C4-2B (cell line): Measurements from ENCODE around the gene GAL.

ENCODE experiments used
- H3K27ac ChIP-seq: fragments of 450-650 bp; 2 replicates; pipeline ENCODE4 v1.5.1; 2017
- ZFX ChIP-seq: fragments of 450-650 bp; IDR thresholded peaks from 2 replicates; pipeline ENCODE4 v1.6.1; 2017
- TF ChIP-seq, protein P1 (sequence below): fragments of 450-650 bp; conservative IDR thresholded peaks from 2 replicates; pipeline ENCODE4 v1.5.1; 2017; ENCODE audit warnings: mild to moderate bottlenecking

The GAL gene

DNA sequence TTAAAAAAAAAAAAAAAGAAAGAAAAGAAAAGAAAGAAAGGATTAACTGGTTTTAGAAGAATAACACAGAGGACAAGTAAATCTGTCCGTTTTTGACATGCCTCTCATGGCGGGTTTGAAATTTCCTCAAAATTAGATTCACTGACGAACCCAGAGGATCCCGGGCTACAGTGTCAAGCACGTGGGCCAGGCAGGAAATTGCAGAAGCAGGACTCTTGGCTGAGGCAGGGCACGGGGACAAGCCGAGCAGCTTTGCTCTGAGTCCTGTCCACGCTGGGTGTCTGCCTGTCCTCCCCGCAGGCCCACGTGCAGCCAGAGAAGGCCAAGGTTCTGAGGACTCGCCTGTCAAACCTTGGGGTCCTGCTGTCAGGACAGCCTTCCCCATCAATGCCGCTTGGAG is 24.7 kb downstream of the GAL start:
- TF ChIP-seq ZFX, result no peak
- no peak overlapping the region for H3K27ac ChIP-seq

DNA sequence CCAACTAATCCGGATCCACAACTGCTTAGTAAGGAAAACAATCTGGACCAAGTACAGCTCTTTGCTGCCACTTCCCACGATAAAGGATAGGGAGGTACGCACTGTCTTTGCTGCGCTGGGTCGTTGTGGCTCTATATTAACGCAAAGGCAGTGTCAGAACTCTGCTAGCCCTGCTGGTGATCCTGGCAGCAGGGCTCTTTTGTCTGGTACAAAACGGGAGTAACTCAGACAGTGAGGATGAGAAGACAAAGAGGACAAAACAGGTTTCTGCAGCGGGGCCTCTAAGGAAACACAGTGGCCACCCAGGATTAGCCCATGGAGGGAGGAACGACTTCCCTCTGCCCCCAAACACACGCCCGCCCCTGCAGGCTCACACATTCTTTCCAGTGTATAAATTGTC is 26.1 kb downstream of the GAL start:
- TF ChIP-seq ZFX, result no peak
- TF ChIP-seq, protein P1, sequence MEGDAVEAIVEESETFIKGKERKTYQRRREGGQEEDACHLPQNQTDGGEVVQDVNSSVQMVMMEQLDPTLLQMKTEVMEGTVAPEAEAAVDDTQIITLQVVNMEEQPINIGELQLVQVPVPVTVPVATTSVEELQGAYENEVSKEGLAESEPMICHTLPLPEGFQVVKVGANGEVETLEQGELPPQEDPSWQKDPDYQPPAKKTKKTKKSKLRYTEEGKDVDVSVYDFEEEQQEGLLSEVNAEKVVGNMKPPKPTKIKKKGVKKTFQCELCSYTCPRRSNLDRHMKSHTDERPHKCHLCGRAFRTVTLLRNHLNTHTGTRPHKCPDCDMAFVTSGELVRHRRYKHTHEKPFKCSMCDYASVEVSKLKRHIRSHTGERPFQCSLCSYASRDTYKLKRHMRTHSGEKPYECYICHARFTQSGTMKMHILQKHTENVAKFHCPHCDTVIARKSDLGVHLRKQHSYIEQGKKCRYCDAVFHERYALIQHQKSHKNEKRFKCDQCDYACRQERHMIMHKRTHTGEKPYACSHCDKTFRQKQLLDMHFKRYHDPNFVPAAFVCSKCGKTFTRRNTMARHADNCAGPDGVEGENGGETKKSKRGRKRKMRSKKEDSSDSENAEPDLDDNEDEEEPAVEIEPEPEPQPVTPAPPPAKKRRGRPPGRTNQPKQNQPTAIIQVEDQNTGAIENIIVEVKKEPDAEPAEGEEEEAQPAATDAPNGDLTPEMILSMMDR, result no peak
- no peak overlapping the region for H3K27ac ChIP-seq

DNA sequence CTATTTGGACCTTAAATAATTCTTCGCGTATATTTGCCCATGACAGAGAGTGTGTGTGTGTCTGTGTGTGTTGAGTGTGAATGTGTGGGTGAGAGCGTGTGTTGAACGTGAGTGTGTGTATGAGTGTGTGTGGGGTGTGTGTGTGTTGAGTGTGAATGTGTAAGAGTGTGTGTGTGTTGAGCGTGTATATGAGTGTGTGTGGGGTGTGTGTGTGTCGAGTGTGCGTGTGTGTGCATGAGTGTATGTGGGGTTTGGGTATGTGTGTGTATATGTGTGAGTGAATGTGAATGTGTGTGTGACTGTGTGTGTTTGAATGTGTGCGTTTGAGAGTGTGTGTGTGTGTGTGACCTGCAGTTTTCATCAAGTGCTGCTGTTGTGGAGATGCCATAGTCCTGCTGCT is 26.8 kb downstream of the GAL start:
- no peak for TF ChIP-seq ZFX
- TF ChIP-seq, protein P1, result no peak
- no peak overlapping the region for H3K27ac ChIP-seq

DNA sequence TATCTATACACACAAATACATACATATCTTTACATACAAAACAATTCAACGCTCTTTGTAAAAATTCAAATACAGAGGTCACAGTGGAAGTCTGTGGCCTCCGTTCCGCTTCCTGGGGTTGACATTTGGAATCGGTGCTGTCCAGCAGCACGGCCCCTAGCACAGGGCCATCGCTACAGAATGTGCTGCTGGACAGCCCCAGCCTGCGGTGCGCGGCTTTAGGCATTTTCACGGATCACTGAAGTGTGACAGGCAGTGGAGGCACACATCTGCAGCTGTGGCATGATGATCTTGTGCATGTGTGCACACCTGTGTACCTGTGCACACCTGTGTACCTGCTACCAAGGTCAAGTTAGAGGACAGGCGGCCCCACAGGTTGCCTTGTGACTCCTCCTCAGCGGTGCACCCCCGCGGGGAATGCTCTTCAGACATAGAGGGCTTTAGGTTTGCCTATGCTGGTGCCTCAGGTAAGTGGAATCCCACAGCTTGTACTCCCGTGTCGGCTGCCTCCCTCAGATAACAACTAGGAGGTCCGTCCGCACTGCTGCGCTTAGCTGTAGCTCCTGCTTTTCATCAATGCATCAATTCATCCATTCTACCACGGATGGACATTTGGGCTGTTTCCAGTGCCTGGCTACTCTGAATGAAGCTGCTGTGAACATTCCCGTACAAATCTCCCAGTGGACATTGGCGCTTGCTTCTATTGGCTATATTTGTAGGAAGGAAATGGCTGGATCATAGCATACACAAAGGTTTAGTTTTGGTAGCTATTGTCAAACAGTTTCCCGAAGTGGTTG is 29.9 kb downstream of the GAL start:
- no peak overlapping the region for H3K27ac ChIP-seq
- TF ChIP-seq, protein P1, result no peak
- TF ChIP-seq ZFX, result no peak

DNA sequence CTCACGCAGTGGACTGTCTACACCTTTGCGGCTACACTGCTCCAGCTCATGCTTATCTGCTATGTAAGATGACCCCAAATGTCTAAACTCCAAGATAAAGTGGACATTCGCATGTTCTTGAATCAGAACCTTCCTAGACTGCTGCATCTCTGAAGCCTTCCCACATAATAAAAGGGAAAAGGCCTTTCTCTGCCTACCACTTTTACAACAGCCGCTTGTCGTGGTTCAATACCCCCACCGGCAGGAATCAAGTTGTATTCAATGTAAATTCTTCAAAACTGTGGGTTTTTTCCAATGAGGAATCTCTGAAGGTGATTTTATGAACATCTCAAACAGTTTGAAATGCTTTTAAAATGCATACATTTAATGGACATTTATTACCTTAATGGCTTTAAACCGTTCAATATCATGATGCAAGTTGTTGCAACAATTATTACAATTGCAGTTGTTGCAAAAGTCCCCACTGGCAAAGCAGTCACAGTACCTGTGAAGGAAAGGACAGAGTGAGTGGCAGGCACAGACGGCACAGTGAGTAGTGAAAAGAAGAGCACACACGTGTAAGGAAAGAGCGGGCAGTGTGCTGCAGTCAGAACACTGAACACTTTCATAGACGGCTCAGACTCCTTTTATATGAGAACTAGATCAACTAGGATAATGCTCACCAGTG is 31.2 kb downstream of the GAL start:
- TF ChIP-seq, protein P1, result no peak
- no peak for TF ChIP-seq ZFX

DNA sequence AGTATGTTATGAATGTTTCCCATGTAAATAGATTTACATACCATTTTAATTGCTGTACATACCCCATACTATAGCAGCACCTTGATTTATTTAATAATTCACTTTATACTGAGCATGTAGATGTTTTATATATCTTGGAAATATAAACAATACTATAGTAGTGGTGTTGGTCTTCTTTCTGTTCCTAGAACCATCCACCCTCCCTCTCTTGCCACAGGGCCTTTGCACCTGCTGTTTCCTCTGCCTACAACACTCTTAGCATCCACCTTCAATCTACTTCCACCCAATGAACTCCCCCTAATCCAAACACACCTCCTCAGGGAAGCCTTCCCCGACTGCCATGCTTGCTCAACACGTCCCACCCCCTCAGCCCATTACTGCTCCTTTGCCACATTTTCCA is 36.7 kb downstream of the GAL start:
- no peak overlapping the region for H3K27ac ChIP-seq
- TF ChIP-seq ZFX, result no peak
- TF ChIP-seq, protein P1, result no peak

More for the DNA sequence above, 31.2 kb downstream of the GAL start:
- H3K27ac ChIP-seq, result no peak overlapping the region

DNA sequence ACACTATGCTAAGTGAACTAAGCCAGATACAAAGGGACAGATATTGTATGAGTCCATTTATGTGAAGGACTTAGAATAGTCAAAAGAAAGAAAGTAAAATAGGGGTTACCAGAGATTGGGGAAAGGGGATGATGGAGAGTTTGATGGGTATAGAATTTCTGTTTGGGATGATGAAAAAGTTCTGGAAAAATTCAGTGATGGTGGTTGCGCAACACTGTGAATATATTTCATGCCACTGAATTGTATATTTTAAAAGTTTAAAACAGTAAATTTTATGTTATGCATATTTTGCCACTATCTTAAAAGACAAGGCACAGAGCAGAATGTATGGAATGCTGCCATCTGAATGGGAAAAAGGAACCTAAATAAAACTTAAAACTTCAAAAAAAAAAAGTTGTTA is 37.8 kb downstream of the GAL start:
- no peak overlapping the region for H3K27ac ChIP-seq
- TF ChIP-seq ZFX, result no peak
- TF ChIP-seq, protein P1, result no peak

DNA sequence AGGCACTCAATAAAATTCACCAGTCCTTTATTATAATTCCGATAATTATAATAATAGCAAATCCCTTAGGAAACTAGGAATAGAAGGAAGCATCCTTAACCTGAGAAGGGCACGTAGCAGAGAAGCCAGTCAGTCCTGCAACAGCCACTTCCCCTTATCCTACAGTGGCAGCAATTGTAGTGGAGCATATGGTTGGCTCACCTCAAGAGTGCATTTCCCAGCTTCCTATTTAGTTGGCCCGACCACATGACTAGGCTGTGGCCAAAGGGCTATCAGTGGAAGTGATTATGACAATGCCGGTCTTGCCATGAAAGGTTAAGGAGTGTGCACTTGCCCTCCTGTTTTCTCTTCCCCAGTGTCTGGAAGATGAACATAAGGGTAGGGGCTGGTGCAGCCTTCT is 39.9 kb downstream of the GAL start:
- no peak for TF ChIP-seq ZFX
- TF ChIP-seq, protein P1, result no peak
- H3K27ac ChIP-seq, result no peak overlapping the region
